ENCODE measurements around the gene PRKCA.

PRKCA gene

DNA sequence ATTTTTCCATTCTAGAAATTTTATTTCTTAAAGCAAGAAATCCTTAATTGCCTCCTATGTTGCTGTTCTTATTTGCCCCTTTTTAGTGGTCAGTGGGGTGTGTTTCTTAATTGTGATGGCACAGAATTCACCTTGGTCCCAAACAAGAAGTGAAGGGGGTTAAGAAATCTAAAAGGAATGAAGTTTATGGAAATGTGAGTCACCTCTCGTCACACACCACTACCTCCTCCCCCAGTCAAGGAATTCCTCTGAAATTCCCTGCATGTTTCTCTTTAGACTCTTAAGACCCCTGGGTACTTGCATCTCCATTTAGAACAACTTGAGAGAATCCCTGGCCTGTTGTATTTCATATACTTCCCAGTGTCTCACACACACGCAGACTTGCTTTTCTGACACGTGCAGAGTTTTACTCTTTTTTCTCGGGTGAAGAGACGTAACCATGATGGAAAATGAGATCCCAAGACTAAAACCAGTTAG, 247.4 kb downstream of the PRKCA start:
- H3K36me3 Mint-ChIP-seq, result peaks cover 32% of the 10 kb centered on the region
- peaks cover 8% of the 10 kb centered on the region for H3K9me3 Mint-ChIP-seq (ENCODE audit: low read depth)
- H3K27ac Mint-ChIP-seq, result no peak overlapping the region
- peaks cover 61% of the 10 kb centered on the region for H3K4me1 Mint-ChIP-seq (ENCODE audit: low read depth)
- H3K27me3 Mint-ChIP-seq, result no peaks in the 10 kb centered on the region
- H3K4me3 Mint-ChIP-seq, result no peak overlapping the region

- H3K9me3 Mint-ChIP-seq (ENCODE audit: low read depth), result no peaks in the 10 kb centered on the region
- H3K4me1 Mint-ChIP-seq (ENCODE audit: low read depth), result peaks cover 56% of the 10 kb centered on the region
- no peak overlapping the region for H3K4me3 Mint-ChIP-seq
- H3K27me3 Mint-ChIP-seq, result no peaks in the 10 kb centered on the region
- peaks cover 23% of the 10 kb centered on the region for H3K36me3 Mint-ChIP-seq
- no peak overlapping the region for H3K27ac Mint-ChIP-seq
Measured at GRCh38 chr17:66551839-66552238, 249.4 kb downstream of the PRKCA start.

GRCh38 chr17:66552371-66552770, 250.0 kb downstream of the PRKCA start:
- Mint-ChIP-seq H3K27ac (no peak overlapping the region), H3K36me3 (peaks cover 18% of the 10 kb centered on the region)

DNA sequence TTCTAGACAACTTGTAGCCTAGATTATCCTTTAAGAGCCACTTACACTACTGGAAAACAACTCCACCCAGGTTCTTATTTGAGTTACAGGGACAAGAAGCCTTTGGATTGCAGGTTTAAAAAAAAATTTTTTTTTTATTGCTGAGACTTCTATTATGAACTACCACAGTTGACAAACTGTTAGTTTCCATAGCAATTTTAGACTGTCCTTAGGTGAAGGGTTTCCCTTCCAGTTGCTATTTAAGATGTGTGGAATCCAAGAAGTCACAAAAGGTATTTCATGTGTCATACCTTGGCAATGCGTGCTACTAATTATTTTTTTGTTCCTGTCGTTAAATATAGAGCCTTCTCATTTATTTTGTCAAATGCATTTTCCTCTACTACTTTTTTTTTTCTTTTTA, 253.2 kb downstream of the PRKCA start:
- H3K36me3 Mint-ChIP-seq, result peaks cover 15% of the 10 kb centered on the region
- no peak overlapping the region for H3K4me3 Mint-ChIP-seq
- H3K4me1 Mint-ChIP-seq (ENCODE audit: low read depth), result peaks cover 43% of the 10 kb centered on the region
- no peaks in the 10 kb centered on the region for H3K27me3 Mint-ChIP-seq
- H3K27ac Mint-ChIP-seq, result no peak overlapping the region
- H3K9me3 Mint-ChIP-seq (ENCODE audit: low read depth), result no peaks in the 10 kb centered on the region

More at GRCh38 chr17:66552371-66552770, 250.0 kb downstream of the PRKCA start:
- H3K27me3 Mint-ChIP-seq, result no peaks in the 10 kb centered on the region
- H3K4me3 Mint-ChIP-seq, result no peak overlapping the region
- peaks cover 53% of the 10 kb centered on the region for H3K4me1 Mint-ChIP-seq (ENCODE audit: low read depth)
- no peaks in the 10 kb centered on the region for H3K9me3 Mint-ChIP-seq (ENCODE audit: low read depth)

- H3K27ac Mint-ChIP-seq, result no peak overlapping the region
- H3K9me3 Mint-ChIP-seq (ENCODE audit: low read depth), result no peaks in the 10 kb centered on the region
- no peak overlapping the region for H3K4me3 Mint-ChIP-seq
- H3K36me3 Mint-ChIP-seq, result peaks cover 19% of the 10 kb centered on the region
- no peaks in the 10 kb centered on the region for H3K27me3 Mint-ChIP-seq
- H3K4me1 Mint-ChIP-seq (ENCODE audit: low read depth), result peaks cover 47% of the 10 kb centered on the region
Measured at GRCh38 chr17:66557200-66557599, 254.8 kb downstream of the PRKCA start.

- H3K4me3 Mint-ChIP-seq, result no peak overlapping the region
- H3K27ac Mint-ChIP-seq, result peak overlapping the region; percentile 54
- H3K4me1 Mint-ChIP-seq (ENCODE audit: low read depth), result peaks cover 44% of the 10 kb centered on the region
- H3K9me3 Mint-ChIP-seq (ENCODE audit: low read depth), result no peaks in the 10 kb centered on the region
- H3K36me3 Mint-ChIP-seq, result peaks cover 15% of the 10 kb centered on the region
- H3K27me3 Mint-ChIP-seq, result no peaks in the 10 kb centered on the region
Measured at GRCh38 chr17:66557886-66558285, 255.5 kb downstream of the PRKCA start.

DNA sequence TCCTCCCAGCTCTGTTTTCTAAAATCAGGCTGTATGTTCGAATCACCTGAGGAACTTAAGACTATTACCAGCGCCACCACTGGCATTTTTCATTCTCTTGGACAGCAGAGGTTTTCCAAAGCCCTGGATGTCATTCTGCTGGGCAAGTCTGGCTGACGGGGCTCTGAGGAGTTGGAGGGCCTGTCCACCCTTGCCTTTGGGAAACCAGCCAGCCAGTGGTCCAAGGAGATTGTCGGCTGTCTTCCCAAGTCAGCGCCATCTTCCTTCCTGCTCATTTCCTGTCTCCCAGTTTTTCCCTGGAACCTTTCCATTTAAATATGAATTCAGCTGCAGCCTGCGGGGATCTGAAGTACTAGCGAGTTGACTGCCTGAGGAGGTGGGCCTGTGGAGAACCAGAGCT, 258.3 kb downstream of the PRKCA start:
- no peaks in the 10 kb centered on the region for H3K27me3 Mint-ChIP-seq
- H3K9me3 Mint-ChIP-seq (ENCODE audit: low read depth), result no peaks in the 10 kb centered on the region
- H3K36me3 Mint-ChIP-seq, result peaks cover 8% of the 10 kb centered on the region
- H3K4me3 Mint-ChIP-seq, result no peak overlapping the region
- H3K27ac Mint-ChIP-seq, result peak overlapping the region; percentile 51
- peaks cover 56% of the 10 kb centered on the region for H3K4me1 Mint-ChIP-seq (ENCODE audit: low read depth)

GRCh38 chr17:66562119-66562518, 259.7 kb downstream of the PRKCA start:
- Mint-ChIP-seq H3K4me3 (no peak overlapping the region), H3K27ac (peak overlapping the region; percentile 16), H3K4me1 (ENCODE audit: low read depth) (peaks cover 60% of the 10 kb centered on the region), H3K9me3 (ENCODE audit: low read depth) (no peaks in the 10 kb centered on the region), H3K36me3 (peaks cover 6% of the 10 kb centered on the region), H3K27me3 (no peaks in the 10 kb centered on the region)

- H3K27ac Mint-ChIP-seq, result peak overlapping the region; percentile 24
- H3K27me3 Mint-ChIP-seq, result no peaks in the 10 kb centered on the region
Measured at GRCh38 chr17:66564992-66565465, 262.6 kb downstream of the PRKCA start.

DNA sequence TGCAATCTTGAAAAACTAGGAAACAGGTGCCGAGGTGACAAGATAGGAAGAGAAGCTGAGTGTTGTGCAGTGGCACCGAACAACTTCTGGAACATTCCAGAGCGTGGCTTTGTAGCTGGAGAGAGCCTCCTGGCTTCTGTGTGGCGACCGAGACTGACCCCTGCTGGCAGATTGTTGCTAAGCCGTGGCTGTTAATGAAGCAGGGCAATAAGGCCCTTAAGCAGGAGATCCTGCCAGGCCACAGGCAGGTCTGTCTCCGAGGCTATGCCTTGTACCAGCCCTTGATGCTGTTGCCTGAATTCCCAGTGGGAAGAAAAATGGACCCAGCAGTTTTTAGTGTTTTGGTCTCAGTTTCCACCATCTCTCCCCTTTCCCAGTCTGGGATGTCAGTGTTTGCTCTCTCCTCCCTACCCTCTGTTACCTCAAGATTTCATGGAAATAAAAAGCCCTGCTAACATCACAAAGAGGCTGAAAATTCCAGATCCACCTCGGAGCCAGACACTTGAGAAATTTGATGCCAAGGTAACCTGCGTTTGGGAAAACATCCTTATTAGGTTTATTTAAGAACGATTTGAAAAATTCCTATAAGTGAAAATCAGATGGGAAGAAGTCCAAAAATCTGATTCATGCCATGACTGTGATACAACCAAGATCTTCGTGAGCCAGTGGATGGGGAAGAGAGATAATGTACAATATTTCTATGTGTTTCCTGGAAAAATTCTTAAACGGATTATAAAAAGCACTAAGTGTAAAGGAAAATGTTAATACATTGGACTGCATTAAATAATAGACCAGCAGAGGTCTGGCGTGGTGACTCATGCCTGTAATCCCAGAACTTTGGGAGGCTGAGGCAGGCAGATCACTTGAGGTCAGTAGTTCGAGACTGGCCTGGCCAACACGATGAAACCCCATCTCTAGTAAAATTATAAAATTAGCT, 265.1 kb downstream of the PRKCA start:
- H3K27me3 Mint-ChIP-seq, result no peaks in the 10 kb centered on the region
- peak overlapping the region; percentile 79 for H3K27ac Mint-ChIP-seq
- H3K4me3 Mint-ChIP-seq, result no peak overlapping the region
- H3K36me3 Mint-ChIP-seq, result peaks cover 2% of the 10 kb centered on the region
- H3K9me3 Mint-ChIP-seq (ENCODE audit: low read depth), result no peaks in the 10 kb centered on the region
- peaks cover 38% of the 10 kb centered on the region for H3K4me1 Mint-ChIP-seq (ENCODE audit: low read depth)

More at GRCh38 chr17:66564992-66565465, 262.6 kb downstream of the PRKCA start:
- no peak overlapping the region for H3K4me3 Mint-ChIP-seq
- peaks cover 55% of the 10 kb centered on the region for H3K4me1 Mint-ChIP-seq (ENCODE audit: low read depth)
- H3K36me3 Mint-ChIP-seq, result peaks cover 6% of the 10 kb centered on the region
- H3K9me3 Mint-ChIP-seq (ENCODE audit: low read depth), result no peaks in the 10 kb centered on the region

DNA sequence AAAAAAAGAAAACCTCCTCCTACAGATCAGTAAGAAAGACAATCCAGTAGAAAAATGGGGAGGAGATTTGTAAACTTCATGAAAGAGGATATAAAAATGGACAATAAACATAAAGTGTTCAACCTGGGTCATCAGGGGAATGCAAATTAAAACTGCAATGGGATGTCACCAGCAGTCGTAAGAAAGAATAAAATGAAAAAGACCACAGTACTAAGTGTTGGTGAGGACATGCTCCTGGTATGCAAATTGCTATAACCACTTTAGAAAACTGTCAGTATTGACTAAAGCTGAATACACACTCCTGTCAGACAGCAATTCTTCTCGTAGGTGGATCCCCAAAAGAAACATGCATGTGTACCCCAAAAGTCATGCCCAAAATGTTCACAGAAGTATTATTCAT, 267.2 kb downstream of the PRKCA start:
- no peak overlapping the region for H3K4me3 Mint-ChIP-seq
- H3K4me1 Mint-ChIP-seq (ENCODE audit: low read depth), result peaks cover 32% of the 10 kb centered on the region
- H3K9me3 Mint-ChIP-seq (ENCODE audit: low read depth), result no peaks in the 10 kb centered on the region
- no peak overlapping the region for H3K27ac Mint-ChIP-seq
- H3K36me3 Mint-ChIP-seq, result peaks cover 2% of the 10 kb centered on the region
- H3K27me3 Mint-ChIP-seq, result no peaks in the 10 kb centered on the region

GRCh38 chr17:66570447-66571195, 268.2 kb downstream of the PRKCA start:
- H3K27ac Mint-ChIP-seq, result no peak overlapping the region
- no peak overlapping the region for H3K4me3 Mint-ChIP-seq
- H3K36me3 Mint-ChIP-seq, result peaks cover 2% of the 10 kb centered on the region

GRCh38 chr17:66571745-66572144, 269.3 kb downstream of the PRKCA start:
- peaks cover 2% of the 10 kb centered on the region for H3K36me3 Mint-ChIP-seq

More at GRCh38 chr17:66570447-66571195, 268.2 kb downstream of the PRKCA start:
- Mint-ChIP-seq H3K9me3 (ENCODE audit: low read depth) (no peaks in the 10 kb centered on the region), H3K4me1 (ENCODE audit: low read depth) (peaks cover 26% of the 10 kb centered on the region), H3K27me3 (no peaks in the 10 kb centered on the region)

DNA sequence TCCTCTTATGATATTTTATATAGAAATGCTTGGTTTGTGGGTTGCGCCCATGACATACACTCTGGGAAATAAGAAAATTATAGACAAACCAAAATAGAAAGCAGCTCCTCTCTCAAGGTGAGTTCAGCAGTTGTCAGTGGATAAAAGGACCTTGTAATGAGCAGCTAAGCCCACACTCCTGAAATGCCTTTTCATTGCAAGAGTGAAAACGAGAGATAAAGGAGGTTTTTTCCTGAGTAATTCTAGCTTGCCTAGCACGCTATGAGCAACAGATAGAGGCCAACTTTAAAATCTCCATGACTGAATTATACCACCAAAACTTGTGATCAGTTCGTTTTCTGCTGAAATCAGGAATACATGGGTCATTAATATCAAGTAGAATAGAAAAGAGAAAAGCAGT, 270.7 kb downstream of the PRKCA start:
- Mint-ChIP-seq H3K36me3 (peaks cover 2% of the 10 kb centered on the region), H3K27ac (no peak overlapping the region), H3K9me3 (ENCODE audit: low read depth) (no peaks in the 10 kb centered on the region), H3K27me3 (no peaks in the 10 kb centered on the region), H3K4me3 (no peak overlapping the region), H3K4me1 (ENCODE audit: low read depth) (peaks cover 13% of the 10 kb centered on the region)

More at GRCh38 chr17:66571745-66572144, 269.3 kb downstream of the PRKCA start:
- no peak overlapping the region for H3K27ac Mint-ChIP-seq
- no peak overlapping the region for H3K4me3 Mint-ChIP-seq
- H3K9me3 Mint-ChIP-seq (ENCODE audit: low read depth), result no peaks in the 10 kb centered on the region
- peaks cover 16% of the 10 kb centered on the region for H3K4me1 Mint-ChIP-seq (ENCODE audit: low read depth)
- H3K27me3 Mint-ChIP-seq, result no peaks in the 10 kb centered on the region

DNA sequence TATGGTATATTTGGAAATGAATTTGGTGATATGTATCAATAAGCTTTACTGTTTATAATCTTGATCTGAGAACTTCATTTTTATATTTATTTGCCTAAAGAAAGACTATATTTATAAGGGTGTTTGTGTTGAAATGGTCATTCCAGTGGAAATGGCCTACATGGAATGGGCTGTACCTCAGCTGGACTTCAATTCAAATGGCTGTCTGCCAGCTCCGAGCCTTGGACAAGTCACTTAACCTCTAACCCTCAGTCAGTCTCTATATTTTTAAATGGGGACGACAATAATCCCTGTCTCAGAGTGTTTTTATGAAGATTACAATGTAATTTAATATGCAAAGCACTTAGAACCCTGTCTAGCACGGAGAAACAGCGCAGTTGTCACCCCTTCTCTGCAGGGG, 271.7 kb downstream of the PRKCA start:
- Mint-ChIP-seq H3K4me3 (no peak overlapping the region), H3K27me3 (no peaks in the 10 kb centered on the region), H3K36me3 (peaks cover 5% of the 10 kb centered on the region), H3K9me3 (ENCODE audit: low read depth) (no peaks in the 10 kb centered on the region), H3K4me1 (ENCODE audit: low read depth) (peaks cover 16% of the 10 kb centered on the region), H3K27ac (no peak overlapping the region)
